Activated CD4-positive, alpha-beta T cell treated with anti-CD3 and anti-CD28 coated beads for 4 hours (primary cell): ENCODE results near the gene MAP1A.

Experiments used
- DNase-seq, 2 donors: peaks; one replicate each; pipeline ENCODE4 v3.0.0-alpha.2; 2020

MAP1A gene

DNA sequence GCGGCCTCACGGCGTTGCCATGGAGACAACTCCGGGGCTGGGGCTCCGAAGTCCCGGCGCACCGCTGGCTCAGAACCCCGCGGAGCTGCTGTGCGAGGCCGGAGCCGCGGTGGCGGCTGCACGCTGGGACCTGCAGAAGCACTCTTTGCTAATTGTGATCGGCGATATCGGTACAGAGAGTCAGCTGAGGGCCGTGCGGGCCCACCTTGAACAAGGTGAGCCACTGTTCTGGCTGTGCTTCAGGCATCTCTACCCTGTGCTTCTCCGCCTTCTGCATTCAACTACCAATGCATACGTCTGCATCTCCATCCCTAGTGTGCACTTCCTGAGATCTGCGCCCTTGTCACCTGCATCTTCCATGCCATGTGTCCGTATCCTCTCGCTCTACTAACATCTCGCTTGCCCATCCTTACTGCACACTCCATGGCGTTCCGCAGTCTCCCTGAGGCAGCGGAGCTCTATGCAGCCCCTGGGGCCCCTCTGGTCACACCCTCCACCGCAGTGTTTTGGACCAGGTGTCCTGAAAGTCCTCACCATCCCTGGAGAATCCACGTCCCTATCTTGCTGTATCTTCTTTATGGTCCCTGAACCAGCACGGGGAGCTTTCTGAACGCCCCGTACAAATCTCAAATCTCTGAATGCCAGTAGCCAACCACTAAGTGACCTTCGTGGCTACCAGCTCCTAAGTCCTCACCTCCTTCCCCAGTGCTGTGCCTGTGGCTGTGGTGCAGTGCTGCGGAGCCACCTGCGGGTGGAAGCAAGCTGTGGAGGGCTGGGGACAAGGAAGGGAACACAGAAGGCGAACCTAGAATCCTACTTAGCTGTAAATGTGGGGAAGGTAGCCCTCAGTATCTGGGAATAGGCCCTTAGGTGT lies 6.2 kb upstream of the MAP1A start:
- no peak for DNase-seq

GRCh38 chr15:43513550-43513949 lies 3.9 kb upstream of the MAP1A start:
- DNase-seq: no peak

DNA sequence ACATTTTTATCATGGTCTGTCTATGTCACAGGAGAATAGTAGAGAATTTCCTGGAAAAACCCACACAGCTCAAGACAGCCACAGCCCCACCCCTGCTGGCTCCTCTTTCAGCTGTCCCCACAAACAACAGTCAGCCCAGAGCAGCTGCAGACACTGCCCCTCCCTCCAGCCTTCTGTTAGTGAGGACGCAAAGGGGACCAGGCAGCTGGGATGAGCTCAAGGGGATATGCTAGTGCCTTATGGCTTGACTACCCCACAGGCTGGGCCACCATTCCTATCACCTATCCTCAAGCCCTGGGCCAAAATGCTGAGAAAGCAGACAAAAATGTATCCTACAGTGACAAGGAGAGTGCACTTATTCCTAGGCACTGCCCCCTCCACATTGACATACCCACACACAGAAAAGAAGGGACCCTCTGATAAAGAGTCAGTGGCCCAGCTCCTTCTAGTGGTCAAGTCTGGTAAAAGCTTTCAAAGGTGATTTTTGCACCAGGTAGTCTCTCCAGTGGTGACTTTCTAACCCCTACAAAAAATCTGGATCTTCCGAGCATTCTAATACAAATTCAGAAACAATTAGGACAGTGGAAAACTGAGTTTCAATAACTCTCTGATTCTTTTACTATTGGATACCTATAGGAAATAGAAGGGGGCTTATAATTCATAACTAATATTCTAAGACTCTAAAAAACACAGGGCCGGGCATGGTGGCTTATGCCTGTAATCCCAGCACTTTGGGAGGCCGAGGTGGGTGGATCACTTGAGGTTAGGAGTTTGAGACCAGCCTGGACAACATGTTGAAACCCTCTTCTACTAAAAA lies 3.0 kb upstream of the MAP1A start:
- no peak for DNase-seq

- DNase-seq: no peak
Measured at GRCh38 chr15:43515741-43516140, 1.7 kb upstream of the MAP1A start.

DNA sequence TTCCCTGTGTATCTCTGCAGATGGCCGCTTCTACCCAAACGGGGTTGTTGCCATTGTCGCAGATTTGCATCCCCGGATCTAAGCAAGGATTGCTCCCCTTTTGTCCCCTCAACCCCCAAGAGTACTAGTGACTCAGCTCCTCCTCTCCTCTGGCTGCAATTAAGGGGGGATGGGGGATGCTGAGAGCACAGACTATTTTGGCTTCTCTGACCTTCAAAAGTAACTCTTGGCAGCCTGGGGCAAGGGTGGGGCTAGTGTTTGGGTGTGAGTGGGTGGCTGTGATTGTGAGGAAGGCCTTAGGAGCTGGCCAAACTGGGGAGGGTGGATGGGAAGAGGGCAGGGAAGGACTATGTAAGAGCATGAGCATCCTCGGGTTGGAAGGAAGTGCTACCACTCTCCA lies 1.2 kb upstream of the MAP1A start:
- DNase-seq: no peak

DNA sequence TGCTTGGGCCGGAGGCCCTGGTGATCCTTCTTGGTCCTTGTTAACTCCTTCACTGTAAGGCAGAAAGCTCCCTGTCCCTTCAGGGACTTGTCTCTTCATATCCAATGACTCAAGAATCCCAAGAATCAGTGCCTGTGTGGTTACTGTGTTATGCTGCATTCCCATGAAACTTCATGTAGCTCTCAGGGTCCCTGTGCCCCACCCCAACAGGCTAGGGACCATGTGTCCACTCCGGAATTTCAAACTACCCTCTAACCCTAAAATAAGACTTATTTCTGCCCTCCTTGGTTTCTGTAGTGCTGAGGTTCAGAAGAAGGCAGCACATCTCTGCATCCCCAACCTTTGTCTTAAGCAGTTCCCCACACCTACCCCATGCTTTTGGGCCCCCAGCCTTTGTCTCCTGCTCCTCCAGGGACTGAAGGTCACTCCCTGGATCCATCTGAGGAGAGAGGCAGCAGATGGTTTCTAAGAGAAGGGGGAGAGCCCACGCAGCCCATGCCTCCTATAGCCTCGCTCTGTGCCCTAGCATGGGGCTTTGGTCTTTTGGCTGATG lies 531 bp upstream of the MAP1A start:
- DNase-seq: no peak

DNA sequence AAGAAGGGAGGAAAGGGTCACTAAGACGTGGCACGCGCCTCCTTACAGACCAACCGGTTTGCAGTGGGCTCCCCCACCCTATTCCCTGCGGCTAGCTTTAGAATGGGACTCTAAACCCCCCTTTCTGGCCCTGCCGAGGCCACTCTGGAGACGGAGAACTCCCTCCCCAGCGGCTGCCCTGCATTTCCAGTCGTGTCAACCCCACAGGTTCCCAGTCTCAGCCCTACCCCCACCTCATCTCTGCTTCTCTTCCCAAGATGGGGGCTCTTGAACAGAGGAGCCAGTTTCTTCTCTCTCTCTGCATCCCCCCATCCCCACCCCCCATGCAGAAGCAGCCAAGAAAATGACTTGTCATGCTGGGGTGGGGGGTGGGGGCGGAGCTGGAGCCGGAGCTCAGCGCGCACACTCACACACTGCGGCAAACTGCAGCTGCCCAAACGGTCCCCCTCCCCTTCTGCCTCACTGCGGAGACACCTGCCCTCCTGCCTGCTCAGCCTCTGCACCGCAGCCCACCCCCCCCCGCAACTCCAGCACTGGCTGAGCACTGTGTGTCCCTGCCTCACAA lies 871 bp downstream of the MAP1A start:
- DNase-seq: no peak

- no peak for DNase-seq
Measured at GRCh38 chr15:43519196-43519595, 1.8 kb downstream of the MAP1A start.

DNA sequence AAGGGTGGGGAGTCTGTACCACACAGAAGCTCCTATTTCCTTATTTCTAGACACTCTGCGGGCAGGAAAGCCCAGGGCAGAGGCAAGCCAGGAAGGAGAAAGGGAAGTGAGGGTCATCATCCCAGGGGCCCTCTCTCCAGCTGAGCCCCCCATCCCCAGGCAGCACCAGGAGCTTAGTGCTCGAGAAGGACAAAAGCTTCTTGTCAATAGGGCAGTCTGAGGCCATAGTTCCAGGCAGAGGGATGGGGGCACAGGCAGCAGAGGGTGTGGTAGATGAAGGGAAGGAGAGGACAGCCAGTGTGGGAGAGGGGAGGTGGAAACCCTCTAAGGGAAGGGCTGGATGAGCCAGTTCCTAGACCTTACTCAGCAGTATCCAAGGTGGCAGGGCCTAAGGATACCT lies 2.7 kb downstream of the MAP1A start:
- no peak for DNase-seq

DNA sequence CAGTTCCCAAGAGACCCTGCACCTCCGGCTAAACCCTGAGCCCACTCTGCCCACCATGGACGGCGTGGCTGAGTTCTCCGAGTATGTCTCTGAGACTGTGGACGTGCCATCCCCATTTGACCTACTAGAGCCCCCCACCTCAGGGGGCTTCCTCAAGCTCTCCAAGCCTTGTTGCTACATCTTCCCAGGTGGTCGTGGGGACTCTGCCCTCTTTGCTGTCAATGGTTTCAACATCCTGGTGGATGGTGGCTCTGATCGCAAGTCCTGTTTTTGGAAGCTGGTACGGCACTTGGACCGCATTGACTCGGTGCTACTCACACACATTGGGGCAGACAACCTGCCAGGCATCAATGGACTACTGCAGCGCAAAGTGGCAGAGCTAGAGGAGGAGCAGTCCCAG lies 4.0 kb downstream of the MAP1A start:
- no peak for DNase-seq

DNA sequence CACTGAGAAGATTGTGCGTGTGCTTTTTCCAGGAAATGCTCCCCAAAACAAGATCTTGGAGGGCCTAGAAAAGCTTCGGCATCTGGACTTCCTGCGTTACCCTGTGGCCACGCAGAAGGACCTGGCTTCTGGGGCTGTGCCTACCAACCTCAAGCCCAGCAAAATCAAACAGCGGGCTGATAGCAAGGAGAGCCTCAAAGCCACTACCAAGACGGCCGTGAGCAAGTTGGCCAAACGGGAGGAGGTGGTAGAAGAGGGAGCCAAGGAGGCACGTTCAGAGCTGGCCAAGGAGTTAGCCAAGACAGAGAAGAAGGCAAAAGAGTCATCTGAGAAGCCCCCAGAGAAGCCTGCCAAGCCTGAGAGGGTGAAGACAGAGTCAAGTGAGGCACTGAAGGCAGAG lies 4.8 kb downstream of the MAP1A start:
- DNase-seq: no peak

DNA sequence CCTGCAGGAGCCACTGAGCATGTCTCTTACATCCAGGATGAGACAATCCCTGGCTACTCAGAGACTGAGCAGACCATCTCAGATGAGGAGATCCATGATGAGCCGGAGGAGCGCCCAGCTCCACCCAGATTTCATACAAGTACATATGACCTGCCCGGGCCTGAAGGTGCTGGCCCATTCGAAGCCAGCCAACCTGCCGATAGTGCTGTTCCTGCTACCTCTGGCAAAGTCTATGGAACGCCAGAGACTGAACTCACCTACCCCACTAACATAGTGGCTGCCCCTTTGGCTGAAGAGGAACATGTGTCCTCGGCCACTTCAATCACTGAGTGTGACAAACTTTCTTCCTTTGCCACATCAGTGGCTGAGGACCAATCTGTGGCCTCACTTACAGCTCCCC lies 6.2 kb downstream of the MAP1A start:
- no peak for DNase-seq

GRCh38 chr15:43524254-43524845 lies 6.9 kb downstream of the MAP1A start:
- no peak for DNase-seq

DNA sequence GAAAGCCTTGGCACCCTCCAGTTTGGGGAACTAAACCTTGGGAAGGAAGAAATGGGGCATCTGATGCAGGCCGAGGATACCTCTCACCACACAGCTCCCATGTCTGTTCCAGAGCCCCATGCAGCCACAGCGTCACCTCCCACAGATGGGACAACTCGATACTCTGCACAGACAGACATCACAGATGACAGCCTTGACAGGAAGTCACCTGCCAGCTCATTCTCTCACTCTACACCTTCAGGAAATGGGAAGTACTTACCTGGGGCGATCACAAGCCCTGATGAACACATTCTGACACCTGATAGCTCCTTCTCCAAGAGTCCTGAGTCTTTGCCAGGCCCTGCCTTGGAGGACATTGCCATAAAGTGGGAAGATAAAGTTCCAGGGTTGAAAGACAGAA lies 7.7 kb downstream of the MAP1A start:
- no peak for DNase-seq

DNA sequence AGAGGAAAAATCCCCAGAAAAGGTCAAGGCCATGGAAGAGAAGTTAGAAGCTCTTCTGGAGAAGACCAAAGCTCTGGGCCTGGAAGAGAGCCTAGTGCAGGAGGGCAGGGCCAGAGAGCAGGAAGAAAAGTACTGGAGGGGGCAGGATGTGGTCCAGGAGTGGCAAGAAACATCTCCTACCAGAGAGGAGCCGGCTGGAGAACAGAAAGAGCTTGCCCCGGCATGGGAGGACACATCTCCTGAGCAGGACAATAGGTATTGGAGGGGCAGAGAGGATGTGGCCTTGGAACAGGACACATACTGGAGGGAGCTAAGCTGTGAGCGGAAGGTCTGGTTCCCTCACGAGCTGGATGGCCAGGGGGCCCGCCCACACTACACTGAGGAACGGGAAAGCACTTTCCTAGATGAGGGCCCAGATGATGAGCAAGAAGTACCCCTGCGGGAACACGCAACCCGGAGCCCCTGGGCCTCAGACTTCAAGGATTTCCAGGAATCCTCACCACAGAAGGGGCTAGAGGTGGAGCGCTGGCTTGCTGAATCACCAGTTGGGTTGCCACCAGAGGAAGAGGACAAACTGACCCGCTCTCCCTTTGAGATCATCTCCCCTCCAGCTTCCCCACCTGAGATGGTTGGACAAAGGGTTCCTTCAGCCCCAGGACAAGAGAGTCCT lies 9.0 kb downstream of the MAP1A start:
- DNase-seq: no peak

DNA sequence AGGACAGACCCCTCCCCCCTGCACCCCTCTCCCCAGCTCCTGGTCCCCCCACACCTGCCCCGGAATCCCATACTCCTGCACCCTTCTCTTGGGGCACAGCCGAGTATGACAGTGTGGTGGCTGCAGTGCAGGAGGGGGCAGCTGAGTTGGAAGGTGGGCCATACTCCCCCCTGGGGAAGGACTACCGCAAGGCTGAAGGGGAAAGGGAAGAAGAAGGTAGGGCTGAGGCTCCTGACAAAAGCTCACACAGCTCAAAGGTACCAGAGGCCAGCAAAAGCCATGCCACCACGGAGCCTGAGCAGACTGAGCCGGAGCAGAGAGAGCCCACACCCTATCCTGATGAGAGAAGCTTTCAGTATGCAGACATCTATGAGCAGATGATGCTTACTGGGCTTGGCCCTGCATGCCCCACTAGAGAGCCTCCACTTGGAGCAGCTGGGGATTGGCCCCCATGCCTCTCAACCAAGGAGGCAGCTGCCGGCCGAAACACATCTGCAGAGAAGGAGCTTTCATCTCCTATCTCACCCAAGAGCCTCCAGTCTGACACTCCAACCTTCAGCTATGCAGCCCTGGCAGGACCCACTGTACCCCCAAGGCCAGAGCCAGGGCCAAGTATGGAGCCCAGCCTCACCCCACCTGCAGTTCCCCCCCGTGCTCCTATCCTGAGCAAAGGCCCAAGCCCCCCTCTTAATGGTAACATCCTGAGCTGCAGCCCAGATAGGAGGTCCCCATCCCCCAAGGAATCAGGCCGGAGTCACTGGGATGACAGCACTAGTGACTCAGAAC lies 9.8 kb downstream of the MAP1A start:
- DNase-seq: no peak

- no peak for DNase-seq
Measured at GRCh38 chr15:43527802-43528541, 10.6 kb downstream of the MAP1A start.

- no peak for DNase-seq
Measured at GRCh38 chr15:43528542-43529007, 11.2 kb downstream of the MAP1A start.

GRCh38 chr15:43529141-43529540 lies 11.7 kb downstream of the MAP1A start:
- no peak for DNase-seq

- DNase-seq: no peak
Measured at GRCh38 chr15:43529587-43530345, 12.4 kb downstream of the MAP1A start.
